HG03469 (cell line): ENCODE measurements around the gene KIF23.

ENCODE experiments used
- ATAC-seq: cut with Tn5 transposase; IDR thresholded peaks from one replicate; pipeline ENCODE4 v1.9.1; 2021; ENCODE audit warnings: mild to moderate bottlenecking, moderate library complexity, moderate number of reproducible peaks; ENCODE audit not compliant: unreplicated experiment

KIF23 gene

GRCh38 chr15:69394556-69395282, 19.4 kb upstream of the KIF23 start:
- ATAC-seq: no peak

GRCh38 chr15:69395460-69395859, 18.7 kb upstream of the KIF23 start:
- ATAC-seq: no peak

GRCh38 chr15:69395991-69396390, 18.2 kb upstream of the KIF23 start:
- ATAC-seq: no peak

- no peak for ATAC-seq
These were observed 15.7 kb upstream of the KIF23 start for GRCh38 chr15:69398491-69398891.

- no peak for ATAC-seq
These were observed 13.3 kb upstream of the KIF23 start for GRCh38 chr15:69400850-69401249.

- ATAC-seq: no peak
These were observed 11.3 kb upstream of the KIF23 start for GRCh38 chr15:69402816-69403215.

GRCh38 chr15:69403594-69403993, 10.6 kb upstream of the KIF23 start:
- ATAC-seq: no peak

GRCh38 chr15:69405110-69405509, 9.0 kb upstream of the KIF23 start:
- ATAC-seq: no peak

- ATAC-seq: no peak
These were observed 6.3 kb upstream of the KIF23 start for GRCh38 chr15:69407719-69408400.

GRCh38 chr15:69408841-69409240, 5.3 kb upstream of the KIF23 start:
- ATAC-seq: no peak

- ATAC-seq: no peak
These were observed 3.8 kb upstream of the KIF23 start for GRCh38 chr15:69410248-69410874.

GRCh38 chr15:69412274-69412673, 1.9 kb upstream of the KIF23 start:
- no peak for ATAC-seq

GRCh38 chr15:69412701-69413100, 1.4 kb upstream of the KIF23 start:
- no peak for ATAC-seq

- ATAC-seq: no peak
These were observed 585 bp downstream of the KIF23 start for GRCh38 chr15:69414701-69415167.

GRCh38 chr15:69415381-69415780, 1.2 kb downstream of the KIF23 start:
- no peak for ATAC-seq

GRCh38 chr15:69417581-69417980, 3.4 kb downstream of the KIF23 start:
- no peak for ATAC-seq

- ATAC-seq: no peak
These were observed 7.3 kb downstream of the KIF23 start for GRCh38 chr15:69421498-69421897.

- no peak for ATAC-seq
These were observed 8.3 kb downstream of the KIF23 start for GRCh38 chr15:69422336-69422895.

GRCh38 chr15:69424001-69424400, 9.9 kb downstream of the KIF23 start:
- no peak for ATAC-seq

GRCh38 chr15:69424748-69425413, 10.7 kb downstream of the KIF23 start:
- ATAC-seq: no peak

GRCh38 chr15:69433831-69434230, 19.7 kb downstream of the KIF23 start:
- no peak for ATAC-seq
